Karpas-422 (cell line): ENCODE results near the gene CD109. TPM values are rescaled to one million over a fixed set of nuclear protein-coding genes. Genes with fewer than 3 reads are reported as not detected.

Source experiments
- DNase-seq: peaks from one replicate; pipeline ENCODE4 v3.0.0-alpha.2; 2015
- H2AFZ ChIP-seq: fragments of 200-600 bp; sonication (generic); 2 replicates; pipeline ENCODE4 v1.6.1; 2014; ENCODE audit warnings: antibody characterized with exemption, low read length, mixed read lengths
- H3K27ac ChIP-seq: fragments of 200-600 bp; sonication (generic); 2 replicates; pipeline ENCODE4 v1.5.1; 2014; ENCODE audit warnings: mild to moderate bottlenecking, low read length, moderate library complexity
- H3K27me3 ChIP-seq: fragments of 200-600 bp; sonication (generic); 2 replicates; pipeline ENCODE4 v1.6.1; 2014; ENCODE audit warnings: low read length, mixed read lengths
- H3K36me3 ChIP-seq: fragments of 200-600 bp; sonication (generic); 2 replicates; pipeline ENCODE4 v1.6.1; 2014; ENCODE audit warnings: low read length, mixed read lengths; ENCODE audit not compliant: insufficient read depth
- H3K4me1 ChIP-seq: fragments of 200-600 bp; sonication (generic); 2 replicates; pipeline ENCODE4 v1.6.1; 2014; ENCODE audit warnings: mild to moderate bottlenecking, low read length, mixed read lengths
- H3K4me2 ChIP-seq: fragments of 200-600 bp; sonication (generic); 2 replicates; pipeline ENCODE4 v1.6.1; 2014; ENCODE audit warnings: low read length, low read depth, mild to moderate bottlenecking; ENCODE audit not compliant: poor library complexity, severe bottlenecking
- H3K4me3 ChIP-seq: fragments of 200-600 bp; sonication (generic); 2 replicates; pipeline ENCODE4 v1.5.1; 2014; ENCODE audit warnings: mild to moderate bottlenecking, antibody characterized with exemption, low read length, mixed read lengths
- H3K79me2 ChIP-seq: fragments of 200-600 bp; sonication (generic); 2 replicates; pipeline ENCODE4 v1.6.1; 2014; ENCODE audit warnings: mild to moderate bottlenecking, low read length, mixed read lengths
- H3K9ac ChIP-seq: fragments of 200-600 bp; sonication (generic); 2 replicates; pipeline ENCODE4 v1.6.0; 2014; ENCODE audit warnings: low read length
- H3K9me2 ChIP-seq: fragments of 200-600 bp; sonication (generic), shearing (Covaris generic); replicated peaks from 2 replicates; pipeline ENCODE4 v1.6.0; 2014; ENCODE audit warnings: mild to moderate bottlenecking, low read length, moderate library complexity; ENCODE audit not compliant: insufficient read depth
- H3K9me3 ChIP-seq: fragments of 300-700, 200-600 bp; sonication (generic); 2 replicates; pipeline ENCODE4 v1.6.1; 2014; ENCODE audit warnings: low read length, mixed read lengths
- H4K20me1 ChIP-seq: fragments of 200-600 bp; sonication (generic); 2 replicates; pipeline ENCODE4 v1.6.1; 2014; ENCODE audit warnings: mild to moderate bottlenecking, antibody characterized with exemption, low read length, low read depth; ENCODE audit not compliant: insufficient read depth
- total RNA-seq: library from RNA; depleted of rRNA; stranded (reverse); fragments of >200 nt; shearing (Covaris generic); gene quantifications from 2 replicates; pipeline ENCODE4 v1.2.3, GENCODE V29; 2014; ENCODE audit warnings: low replicate concordance

The CD109 gene
- total RNA-seq, 1 experiment from 2014 or later, result 0.22 TPM

- Histone ChIP-seq H3K27ac (no peak overlapping the region), H4K20me1 (no peaks in the 10 kb centered on the region), H3K27me3 (no peaks in the 10 kb centered on the region), H3K4me3 (no peak overlapping the region), H2AFZ (no peak overlapping the region), H3K4me1 (peaks cover 17% of the 10 kb centered on the region), H3K9me3 (no peaks in the 10 kb centered on the region), H3K9ac (no peak overlapping the region), H3K9me2 (no peaks in the 10 kb centered on the region), H3K79me2 (peaks cover 12% of the 10 kb centered on the region), H3K36me3 (no peaks in the 10 kb centered on the region), H3K4me2 (no peak overlapping the region)
- no peak for DNase-seq
These were observed 38.8 kb upstream of the CD109 start for GRCh38 chr6:73657201-73657600.

- no peaks in the 10 kb centered on the region for H3K4me1 ChIP-seq
- H3K36me3 ChIP-seq, result no peaks in the 10 kb centered on the region
- H2AFZ ChIP-seq, result no peak overlapping the region
- no peak overlapping the region for H3K9ac ChIP-seq
- no peak for DNase-seq
- H3K4me2 ChIP-seq, result no peak overlapping the region
- no peaks in the 10 kb centered on the region for H4K20me1 ChIP-seq
- H3K27ac ChIP-seq, result no peak overlapping the region
- H3K9me3 ChIP-seq, result no peaks in the 10 kb centered on the region
- no peaks in the 10 kb centered on the region for H3K9me2 ChIP-seq
- H3K27me3 ChIP-seq, result no peaks in the 10 kb centered on the region
- H3K79me2 ChIP-seq, result no peaks in the 10 kb centered on the region
- no peak overlapping the region for H3K4me3 ChIP-seq
These were observed 31.3 kb upstream of the CD109 start for GRCh38 chr6:73664701-73665100.

GRCh38 chr6:73665686-73666319 lies 30.2 kb upstream of the CD109 start:
- no peak for DNase-seq
- H4K20me1 ChIP-seq, result no peaks in the 10 kb centered on the region
- no peak overlapping the region for H3K4me2 ChIP-seq
- H3K27ac ChIP-seq, result no peak overlapping the region
- no peaks in the 10 kb centered on the region for H3K4me1 ChIP-seq
- no peak overlapping the region for H3K4me3 ChIP-seq
- no peak overlapping the region for H2AFZ ChIP-seq
- no peaks in the 10 kb centered on the region for H3K9me3 ChIP-seq
- H3K27me3 ChIP-seq, result no peaks in the 10 kb centered on the region
- no peaks in the 10 kb centered on the region for H3K9me2 ChIP-seq
- no peaks in the 10 kb centered on the region for H3K36me3 ChIP-seq
- no peak overlapping the region for H3K9ac ChIP-seq
- H3K79me2 ChIP-seq, result no peaks in the 10 kb centered on the region

- no peak for DNase-seq
- no peak overlapping the region for H3K4me3 ChIP-seq
- H3K27ac ChIP-seq, result no peak overlapping the region
- no peak overlapping the region for H3K4me2 ChIP-seq
- H3K9ac ChIP-seq, result no peak overlapping the region
- H2AFZ ChIP-seq, result no peak overlapping the region
- H3K4me1 ChIP-seq, result no peaks in the 10 kb centered on the region
- H3K36me3 ChIP-seq, result no peaks in the 10 kb centered on the region
- H3K9me3 ChIP-seq, result no peaks in the 10 kb centered on the region
- H3K9me2 ChIP-seq, result no peaks in the 10 kb centered on the region
- no peaks in the 10 kb centered on the region for H3K27me3 ChIP-seq
- H4K20me1 ChIP-seq, result no peaks in the 10 kb centered on the region
- H3K79me2 ChIP-seq, result no peaks in the 10 kb centered on the region
These were observed 29.6 kb upstream of the CD109 start for GRCh38 chr6:73666393-73666792.

GRCh38 chr6:73667798-73668197 lies 28.2 kb upstream of the CD109 start:
- Histone ChIP-seq H4K20me1 (no peaks in the 10 kb centered on the region), H3K9ac (no peak overlapping the region), H3K4me2 (no peak overlapping the region), H2AFZ (no peak overlapping the region), H3K4me3 (no peak overlapping the region), H3K9me3 (no peaks in the 10 kb centered on the region), H3K27me3 (no peaks in the 10 kb centered on the region), H3K27ac (no peak overlapping the region), H3K79me2 (no peaks in the 10 kb centered on the region), H3K4me1 (no peaks in the 10 kb centered on the region), H3K9me2 (no peaks in the 10 kb centered on the region), H3K36me3 (no peaks in the 10 kb centered on the region)
- DNase-seq, result no peak

GRCh38 chr6:73669005-73669404 lies 27.0 kb upstream of the CD109 start:
- H3K9ac ChIP-seq, result no peak overlapping the region
- no peak overlapping the region for H3K27ac ChIP-seq
- no peaks in the 10 kb centered on the region for H3K4me1 ChIP-seq
- no peaks in the 10 kb centered on the region for H3K79me2 ChIP-seq
- no peaks in the 10 kb centered on the region for H3K36me3 ChIP-seq
- H3K4me3 ChIP-seq, result no peak overlapping the region
- peak; percentile 9 for DNase-seq
- no peaks in the 10 kb centered on the region for H3K9me3 ChIP-seq
- H3K9me2 ChIP-seq, result no peaks in the 10 kb centered on the region
- no peaks in the 10 kb centered on the region for H3K27me3 ChIP-seq
- H2AFZ ChIP-seq, result no peak overlapping the region
- H4K20me1 ChIP-seq, result no peaks in the 10 kb centered on the region
- no peak overlapping the region for H3K4me2 ChIP-seq

GRCh38 chr6:73671911-73672685 lies 23.9 kb upstream of the CD109 start:
- H4K20me1 ChIP-seq, result no peaks in the 10 kb centered on the region
- H3K9me3 ChIP-seq, result no peaks in the 10 kb centered on the region
- H3K27me3 ChIP-seq, result no peaks in the 10 kb centered on the region
- no peak overlapping the region for H3K9ac ChIP-seq
- H2AFZ ChIP-seq, result no peak overlapping the region
- no peaks in the 10 kb centered on the region for H3K79me2 ChIP-seq
- no peaks in the 10 kb centered on the region for H3K4me1 ChIP-seq
- H3K4me2 ChIP-seq, result no peak overlapping the region
- no peaks in the 10 kb centered on the region for H3K9me2 ChIP-seq
- no peaks in the 10 kb centered on the region for H3K36me3 ChIP-seq
- DNase-seq, result no peak
- H3K4me3 ChIP-seq, result no peak overlapping the region
- no peak overlapping the region for H3K27ac ChIP-seq

GRCh38 chr6:73675466-73676098 lies 20.4 kb upstream of the CD109 start:
- no peaks in the 10 kb centered on the region for H3K27me3 ChIP-seq
- H3K36me3 ChIP-seq, result no peaks in the 10 kb centered on the region
- H3K4me3 ChIP-seq, result no peak overlapping the region
- no peak overlapping the region for H3K9ac ChIP-seq
- H3K9me2 ChIP-seq, result no peaks in the 10 kb centered on the region
- H3K4me2 ChIP-seq, result no peak overlapping the region
- no peaks in the 10 kb centered on the region for H3K4me1 ChIP-seq
- no peaks in the 10 kb centered on the region for H4K20me1 ChIP-seq
- no peak overlapping the region for H2AFZ ChIP-seq
- peak; percentile 85 for DNase-seq
- no peaks in the 10 kb centered on the region for H3K9me3 ChIP-seq
- H3K79me2 ChIP-seq, result no peaks in the 10 kb centered on the region
- H3K27ac ChIP-seq, result no peak overlapping the region
